OCI-LY7 (cell line): ENCODE results near the gene CIROP.
A peak's percentile ranks its signal among the peaks of the same experiment; 100 is the strongest.

ENCODE experiments used
- CTCF ChIP-seq: fragments of 200-600 bp; sonication (generic); conservative IDR thresholded peaks from 2 replicates; pipeline ENCODE4 v1.5.1; 2014; ENCODE audit warnings: mild to moderate bottlenecking, antibody characterized with exemption, low read length, moderate library complexity, mixed read lengths
- EZH2phosphoT487 ChIP-seq: fragments of 200-600 bp; sonication (generic); IDR thresholded peaks from 2 replicates; pipeline ENCODE4 v1.6.1; 2018; ENCODE audit warnings: low read depth, borderline replicate concordance, mild to moderate bottlenecking, mixed run types, antibody characterized with exemption, low read length, moderate library complexity, mixed read lengths

GRCh38 chr14:23056145-23056955, 48.4 kb downstream of the CIROP start:
- TF ChIP-seq CTCF = peak; percentile 93
- TF ChIP-seq EZH2phosphoT487 = no peak
